Caco-2 (cell line): ENCODE data around the gene BBX. TPM values are rescaled to one million over a fixed set of nuclear protein-coding genes. Genes with fewer than 3 reads are reported as not detected.
"Not testable (repeated sequence)": the region's sequence is repeated elsewhere in the genome, so short reads cannot be mapped to it uniquely, and the experiment has no call there.

Experiments
- BruUV-seq: library from RNA; stranded (reverse); fragments of 400-500 nt; replicated peaks from 2 replicates; lab custom pipeline; 2021; lab: Mats Ljungman, UMichigan
- CTCF ChIA-PET: fragments of 300-600 bp; sonication (Branson Sonifier 250); formaldehyde crosslinking; loops from one replicate; lab custom pipeline; 2022; ENCODE audit warnings: antibody characterized with exemption; lab: Charles Lee
- POLR2A ChIA-PET: fragments of 300-600 bp; sonication (Branson Sonifier 250); formaldehyde crosslinking; loops from one replicate; lab custom pipeline; 2022; ENCODE audit warnings: antibody characterized with exemption; lab: Charles Lee
- DNase-seq, 2 experiments: peaks; one replicate each; pipeline versions ENCODE4 v3.0.0 to v3.0.0-alpha.2; 2020 to 2022
- H3K27me3 ChIP-seq: replicated peaks from 2 replicates; pipeline ENCODE4 v1.6.0; 2011; ENCODE audit warnings: low read length; ENCODE audit not compliant: control insufficient read depth, insufficient read depth
- H3K36me3 ChIP-seq: 2 replicates; pipeline ENCODE4 v1.5.1; 2011; ENCODE audit warnings: low read length; ENCODE audit not compliant: control insufficient read depth, insufficient read depth
- H3K4me1 ChIP-seq: fragments of 250-450 bp; sonication (Bioruptor Pico); 2 replicates; pipeline ENCODE4 v1.5.1; 2020; ENCODE audit warnings: mild to moderate bottlenecking
- H3K4me3 ChIP-seq: 2 replicates; pipeline ENCODE4 v1.5.1; 2011; ENCODE audit warnings: low read depth, mild to moderate bottlenecking, control low read depth, low read length
- H3K9me3 ChIP-seq: fragments of 250-450 bp; sonication (Bioruptor Pico); 2 replicates; pipeline ENCODE4 v1.5.1; 2020; ENCODE audit warnings: mild to moderate bottlenecking, moderate library complexity
- H3K27ac Mint-ChIP-seq: one replicate; pipeline ENCODE4 v1.8.0; 2022; ENCODE audit warnings: mixed read lengths; ENCODE audit not compliant: unreplicated experiment
- H3K27me3 Mint-ChIP-seq: one replicate; pipeline ENCODE4 v1.8.0; 2022; ENCODE audit warnings: mixed read lengths; ENCODE audit not compliant: insufficient read depth, unreplicated experiment
- H3K36me3 Mint-ChIP-seq: one replicate; pipeline ENCODE4 v1.8.0; 2022; ENCODE audit warnings: mild to moderate bottlenecking, mixed read lengths; ENCODE audit not compliant: insufficient read depth, unreplicated experiment
- H3K4me1 Mint-ChIP-seq: one replicate; pipeline ENCODE4 v1.8.0; 2022; ENCODE audit warnings: low read depth, mixed read lengths; ENCODE audit not compliant: unreplicated experiment
- H3K4me3 Mint-ChIP-seq: one replicate; pipeline ENCODE4 v1.8.0; 2022; ENCODE audit warnings: mild to moderate bottlenecking, moderate library complexity, mixed read lengths; ENCODE audit not compliant: unreplicated experiment
- H3K9me3 Mint-ChIP-seq: one replicate; pipeline ENCODE4 v1.8.0; 2022; ENCODE audit warnings: mixed read lengths; ENCODE audit not compliant: unreplicated experiment
- CTCF ChIP-seq, 2 experiments: fragments of 200-600 bp in 1 of 2; IDR thresholded peaks; 1 replicate in 1 of 2; 2 replicates in 1 of 2; pipeline versions ENCODE4 v1.5.1 to v1.8.0; 2011 to 2022; ENCODE audit warnings: antibody characterized with exemption in 1 of 2, control low read depth in 1 of 2, inconsistent platforms in 1 of 2, low read depth in 1 of 2, low read length in 1 of 2, mild to moderate bottlenecking in 1 of 2, moderate library complexity in 1 of 2; ENCODE audit not compliant: insufficient read depth in 1 of 2, severe bottlenecking in 1 of 2, unreplicated experiment in 1 of 2
- intact Hi-C: fragments of 100-400 bp; cut with micrococcal nuclease; formaldehyde crosslinking; loops from one replicate; pipeline ENCODE4 v1.10.0; 2022; ENCODE audit not compliant: unreplicated experiment
- total RNA-seq: library from RNA; stranded (reverse); gene quantifications from 2 replicates; pipeline ENCODE4 v1.2.3, GENCODE V29; 2022

Gene BBX
- total RNA-seq, 1 experiment from 2014 or later: 2.6 TPM

- Histone ChIP-seq H3K27me3 (no peaks in the 10 kb centered on the region), H3K4me3 (no peak overlapping the region), H3K9me3 (no peaks in the 10 kb centered on the region), H3K4me1 (no peaks in the 10 kb centered on the region), H3K36me3 (no peaks in the 10 kb centered on the region)
- TF ChIP-seq CTCF (IDR thresholded peaks at IDR 0.05; ENCODE audit: insufficient read depth in 1 of 2, low read depth in 1 of 2, low read length in 1 of 2, severe bottlenecking in 1 of 2, unreplicated experiment in 1 of 2): no peak
- POLR2A ChIA-PET: no interaction called here
- BruUV-seq: no TSS peak
- no peak overlapping the region for H3K27ac Mint-ChIP-seq
- no peaks in the 10 kb centered on the region for H3K36me3 Mint-ChIP-seq
- no peak overlapping the region for H3K4me3 Mint-ChIP-seq
- CTCF ChIA-PET: no interaction called here
- no peaks in the 10 kb centered on the region for H3K9me3 Mint-ChIP-seq
- intact Hi-C loops: no loop called here
- DNase-seq: no peak
- no peaks in the 10 kb centered on the region for H3K4me1 Mint-ChIP-seq
- peaks cover 4% of the 10 kb centered on the region for H3K27me3 Mint-ChIP-seq
Observed at GRCh38 chr3:107833722-107834416, 311.1 kb downstream of the BBX start.

GRCh38 chr3:107835001-107835400 is 312.2 kb downstream of the BBX start:
- H3K9me3 ChIP-seq, H3K9me3 Mint-ChIP-seq, H3K36me3 Mint-ChIP-seq, H3K4me3 Mint-ChIP-seq, H3K27me3 Mint-ChIP-seq, H3K36me3 ChIP-seq, H3K27ac Mint-ChIP-seq, POLR2A ChIA-PET, H3K4me1 ChIP-seq, H3K4me3 ChIP-seq, intact Hi-C loops, CTCF ChIA-PET, H3K4me1 Mint-ChIP-seq, BruUV-seq, H3K27me3 ChIP-seq: not testable (repeated sequence)
- peak in 1 of 2 experiments; percentile 4 for DNase-seq

- Histone ChIP-seq H3K36me3 (no peaks in the 10 kb centered on the region), H3K9me3 (no peaks in the 10 kb centered on the region), H3K4me3 (no peak overlapping the region), H3K27me3 (no peaks in the 10 kb centered on the region), H3K4me1 (no peaks in the 10 kb centered on the region)
- no peak for DNase-seq
- CTCF ChIA-PET: no interaction called here
- POLR2A ChIA-PET: no interaction called here
- Mint-ChIP-seq H3K4me1 (no peaks in the 10 kb centered on the region), H3K27me3 (peaks cover under 1% of the 10 kb centered on the region), H3K9me3 (no peaks in the 10 kb centered on the region), H3K4me3 (no peak overlapping the region), H3K36me3 (no peaks in the 10 kb centered on the region), H3K27ac (no peak overlapping the region)
- BruUV-seq: no TSS peak
- intact Hi-C loops: no loop called here
- TF ChIP-seq CTCF (IDR thresholded peaks at IDR 0.05; ENCODE audit: insufficient read depth in 1 of 2, low read depth in 1 of 2, low read length in 1 of 2, severe bottlenecking in 1 of 2, unreplicated experiment in 1 of 2): no peak
Observed at GRCh38 chr3:107837895-107838612, 315.3 kb downstream of the BBX start.
